GM12892 (cell line): ENCODE data around the gene PTPN22.

Experiments used
- POLR2A ChIP-seq: IDR thresholded peaks from 2 replicates; pipeline ENCODE4 v1.6.1; 2011; ENCODE audit warnings: low read depth, low read length, control low read depth
- POLR2AphosphoS5 ChIP-seq: IDR thresholded peaks from 2 replicates; pipeline ENCODE4 v1.6.1; 2011; ENCODE audit warnings: low read depth, low read length, control low read depth

GRCh38 chr1:113780374-113781146 lies 91.0 kb downstream of the PTPN22 start:
- TF ChIP-seq POLR2A = no peak
- no peak for TF ChIP-seq POLR2AphosphoS5
